ENCODE results near the gene CORO1C. TPM values are rescaled to one million over a fixed set of nuclear protein-coding genes. Genes with fewer than 3 reads are reported as not detected.

Gene CORO1C
- total RNA-seq, 1 experiment from 2014 or later: 138 TPM

- H3K4me1 ChIP-seq (ENCODE audit: control insufficient read depth in 1 of 2, insufficient read depth in 2 of 2, low read length in 2 of 2): peaks cover 12 to 24% of the 10 kb centered on the region in 2 experiments
- peaks cover 0 to 6% of the 10 kb centered on the region in 2 experiments; a peak in 1 of 4 replicates for H3K9me3 ChIP-seq (ENCODE audit: control insufficient read depth in 1 of 2, insufficient read depth in 1 of 2, low read depth in 1 of 2, low read length in 2 of 2)
- ChIA-PET RAD21 (ENCODE audit: low non-redundant PET in 1 of 2, low total read pairs in 2 of 2, uncharacterized antibody in 2 of 2, unreplicated experiment in 2 of 2) (no interaction called here), CTCF (interaction anchor here (0.9 to 2.9 kb wide), 9 partner anchors 11 to 68 kb away, joined by 3 to 16 read pairs (median 4); partner anchors contain the start of gene ISCU), POLR2A (interaction anchor here (1.4 kb wide), 1 partner anchor 52 kb away, joined by 3 read pairs; no protein-coding TSS in a partner anchor)
- DNase-seq (ENCODE audit: low read depth, low spot score): no peak
- TF ChIP-seq EZH2phosphoT487 (IDR thresholded peaks at IDR 0.05; ENCODE audit: borderline replicate concordance): no peak
- no peak for TF ChIP-seq ZBTB33 (IDR thresholded peaks at IDR 0.05; ENCODE audit: extremely low read depth, insufficient replicate concordance, low read length)
- TF ChIP-seq TCF7L2 (IDR thresholded peaks at IDR 0.05; ENCODE audit: borderline replicate concordance, extremely low read depth, insufficient read depth, insufficient read length): no peak
- TF ChIP-seq SRF (IDR thresholded peaks at IDR 0.05; ENCODE audit: low read depth): no peak
- no peak for TF ChIP-seq POLR2A (IDR thresholded peaks at IDR 0.05; ENCODE audit: borderline replicate concordance, extremely low read depth, insufficient read depth, insufficient read length)
- TF ChIP-seq POLR2AphosphoS5 (IDR thresholded peaks at IDR 0.05; ENCODE audit: low read depth, low read length): no peak
- no TSS peak for BruUV-seq (replicated peaks)
- H3K27ac ChIP-seq (ENCODE audit: low read depth, low read length): no peak overlapping the region
- H3K79me2 ChIP-seq (ENCODE audit: insufficient read depth, low read length): no peaks in the 10 kb centered on the region
- no peaks in the 10 kb centered on the region for H4K20me1 ChIP-seq (ENCODE audit: insufficient read depth)
- H3K4me3 ChIP-seq (replicated peaks in 1 of 2; ENCODE audit: low read depth in 1 of 2, low read length in 2 of 2): no peak overlapping the region
- no peaks in the 10 kb centered on the region for H3K36me3 ChIP-seq (ENCODE audit: control insufficient read depth in 1 of 2, insufficient read depth in 2 of 2, low read length in 2 of 2)
- H2AFZ ChIP-seq (ENCODE audit: low read depth, low read length, poor library complexity, severe bottlenecking): no peak overlapping the region
- H3K9me2 ChIP-seq (ENCODE audit: insufficient read depth): no peaks in the 10 kb centered on the region
- intact Hi-C loops (cut with micrococcal nuclease): loop anchor here (5.0 to 10.0 kb wide), 3 partner anchors 282 to 702 kb away; partner anchors contain the start of gene CMKLR1
- no peaks in the 10 kb centered on the region for H3K27me3 ChIP-seq (ENCODE audit: insufficient read depth, low read length)
- H3K4me2 ChIP-seq (ENCODE audit: low read length): no peak overlapping the region
- H3K9ac ChIP-seq (ENCODE audit: low read length): no peak overlapping the region
- ATAC-seq: no peak
These were observed 114.1 kb downstream of the CORO1C start for GRCh38 chr12:108616941-108617858.

All from HCT116 (cell line).